Activated T-cell treated with anti-CD3 and anti-CD28 coated beads for 48 hours (primary cell): ENCODE measurements around the gene RNF220.

Experiments used
- DNase-seq: peaks from one replicate; pipeline ENCODE4 v3.0.0-alpha.2; 2020; ENCODE audit warnings: low read depth

Gene RNF220

DNA sequence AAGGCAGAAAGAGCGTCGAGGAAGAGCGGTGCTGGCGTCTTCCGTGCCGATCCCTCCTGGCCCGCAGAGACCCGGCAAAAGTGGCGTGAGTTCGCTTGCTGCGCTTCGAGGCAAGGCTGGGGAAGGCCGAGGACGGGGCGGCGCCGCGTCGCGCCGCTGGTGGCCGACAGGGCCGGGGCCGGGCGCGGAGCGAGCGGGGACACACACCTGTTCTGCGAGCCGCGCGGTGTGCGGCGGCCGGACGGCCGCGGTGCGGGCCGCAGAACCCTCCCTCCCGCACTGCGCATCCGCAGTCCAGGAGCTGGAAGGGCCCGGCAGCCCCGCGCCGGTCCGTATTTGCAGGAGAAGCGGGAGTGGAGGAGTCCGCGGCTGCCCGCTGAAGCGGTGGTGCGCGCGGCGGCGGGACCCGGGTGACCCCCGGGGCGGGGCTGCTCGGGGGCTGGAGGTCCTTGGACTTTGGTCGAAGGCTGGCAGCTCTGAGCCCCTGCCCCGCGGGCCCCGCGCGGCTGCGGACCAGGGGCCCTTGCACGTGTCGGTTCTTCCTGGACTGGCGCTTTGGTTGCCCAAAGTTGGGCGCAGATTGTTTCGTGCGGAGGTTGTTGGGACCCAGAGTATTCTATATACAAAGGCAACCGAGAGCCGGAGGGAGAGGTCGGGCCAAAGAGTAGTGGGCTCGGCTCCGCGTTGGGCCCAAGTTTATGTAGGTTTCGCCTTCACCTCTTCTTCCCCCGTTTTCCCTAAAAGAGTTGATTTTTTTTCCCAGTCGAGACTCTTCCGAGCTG, 2.6 kb downstream of the RNF220 start:
- DNase-seq, result no peak

GRCh38 chr1:44408212-44408582, 3.1 kb downstream of the RNF220 start:
- DNase-seq, result no peak

DNA sequence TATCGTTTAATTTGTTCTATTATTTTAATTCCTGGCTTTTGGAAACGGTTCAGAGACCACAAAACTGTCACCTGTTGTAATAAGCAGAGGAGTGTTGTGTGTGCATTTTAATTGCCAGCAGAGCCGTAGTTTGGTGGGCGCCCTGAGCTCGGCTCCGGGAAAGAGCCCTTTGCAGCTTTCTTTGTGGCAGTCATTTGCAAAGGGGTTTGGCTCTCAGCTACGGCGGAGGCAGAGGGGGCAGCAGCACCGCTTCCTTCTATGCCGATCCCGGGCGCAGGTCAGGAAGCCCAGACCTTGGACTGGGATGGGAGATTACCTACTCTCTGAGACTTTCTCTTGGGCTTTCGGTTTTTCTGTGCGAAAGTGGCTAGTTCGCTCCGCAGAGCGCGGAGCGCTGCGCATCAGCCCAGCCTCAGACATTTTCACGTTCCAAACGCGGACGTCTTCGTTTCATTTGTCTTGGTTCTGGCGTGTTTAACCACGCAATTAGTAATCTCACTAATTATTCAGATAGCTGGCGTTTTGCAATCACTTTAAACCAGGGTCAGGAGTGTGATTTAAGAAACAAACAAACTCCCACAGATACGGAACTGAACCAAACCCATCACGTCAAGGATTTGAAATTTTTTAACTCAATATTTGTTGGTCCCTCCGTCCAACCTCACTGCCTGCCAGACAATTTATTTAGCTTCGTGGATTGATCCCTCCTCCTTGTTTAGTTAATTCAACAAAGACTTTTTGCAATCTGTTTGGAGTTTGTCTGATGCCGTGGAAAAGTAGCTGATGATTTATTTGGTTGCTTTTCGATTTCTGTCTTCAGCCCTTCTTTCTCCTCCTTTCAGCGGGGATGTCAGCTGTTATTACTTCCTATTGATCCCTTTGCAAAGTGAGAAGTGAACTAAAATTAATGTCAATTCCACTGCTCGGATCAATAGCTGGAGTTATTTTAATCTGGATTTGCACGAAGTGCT, 3.9 kb downstream of the RNF220 start:
- no peak for DNase-seq

DNA sequence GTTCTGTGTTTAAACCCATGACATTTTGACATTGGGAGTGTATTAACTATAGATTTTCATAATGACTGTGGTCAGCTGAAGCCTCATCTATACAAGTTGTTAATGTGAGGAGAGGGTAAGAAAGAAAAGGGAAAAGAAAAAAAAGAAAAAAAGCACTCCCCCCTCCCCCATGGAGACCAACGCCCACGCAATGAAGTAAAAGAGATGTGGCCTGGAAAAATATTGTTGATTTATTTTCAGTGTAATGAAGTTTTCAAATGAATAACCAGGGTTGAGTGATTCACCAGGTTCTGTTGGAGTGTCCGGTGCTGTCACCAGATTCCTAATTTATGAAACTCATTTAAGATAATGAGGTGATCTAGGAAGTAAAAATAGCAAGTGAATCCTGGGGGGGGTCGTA, 4.7 kb downstream of the RNF220 start:
- DNase-seq, result no peak

GRCh38 chr1:44411861-44412260, 6.8 kb downstream of the RNF220 start:
- no peak for DNase-seq

DNA sequence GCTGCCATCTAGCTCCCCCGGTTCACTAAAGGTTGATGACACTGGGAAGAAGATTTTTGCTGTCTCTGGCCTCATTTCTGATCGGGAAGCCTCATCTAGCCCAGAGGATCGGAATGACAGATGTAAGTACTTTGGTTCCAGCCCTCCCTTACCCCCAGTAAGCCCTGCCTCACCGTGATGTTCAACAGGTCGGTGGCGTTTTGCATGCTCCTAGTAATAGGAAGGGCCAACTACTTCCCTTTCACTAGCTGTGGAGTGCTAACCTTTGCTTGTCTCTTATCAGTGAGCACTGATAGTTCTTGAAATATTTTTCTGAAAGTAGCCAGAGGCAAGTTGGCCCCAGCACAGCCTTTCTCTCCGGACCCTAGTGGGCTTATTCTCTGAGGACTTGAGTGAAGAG, 7.5 kb downstream of the RNF220 start:
- no peak for DNase-seq

DNA sequence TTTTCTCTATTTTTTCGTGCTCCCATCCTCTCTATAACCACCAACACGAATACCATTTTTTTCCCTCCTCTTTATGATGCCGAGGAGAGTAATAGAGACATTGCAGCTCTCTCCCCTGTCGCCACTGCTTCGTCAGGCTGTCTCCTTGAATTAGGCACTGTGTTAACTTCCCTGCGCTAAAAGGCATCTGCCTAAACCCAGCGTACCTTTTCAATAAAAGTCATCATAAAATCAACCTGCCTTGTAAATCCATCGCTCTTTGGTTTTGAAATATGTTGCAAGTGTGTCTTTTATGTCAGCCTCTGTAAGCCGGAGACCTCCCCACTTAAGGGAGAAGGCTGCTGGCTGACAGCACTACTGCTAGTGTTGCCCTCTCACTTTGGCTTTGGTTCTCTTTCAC, 8.7 kb downstream of the RNF220 start:
- no peak for DNase-seq

DNA sequence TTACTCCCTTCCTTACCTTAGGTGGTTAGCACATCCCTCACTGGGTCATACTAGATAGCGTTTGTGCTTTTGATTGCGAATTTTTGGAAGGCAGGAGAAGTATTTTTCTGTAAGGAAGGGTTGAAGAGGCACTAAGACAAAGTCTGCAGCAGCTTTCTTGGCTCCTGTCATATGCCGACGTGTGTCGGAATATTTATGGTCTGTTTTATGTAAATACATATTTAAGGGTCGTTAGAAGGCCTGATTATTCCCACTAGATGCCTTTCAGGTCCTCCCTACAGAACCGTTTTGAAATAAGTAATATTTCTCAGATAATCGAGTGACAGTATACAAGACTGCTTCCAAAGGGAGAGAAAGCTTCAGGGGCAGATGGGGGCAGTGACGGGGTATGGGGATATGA, 10.0 kb downstream of the RNF220 start:
- DNase-seq, result no peak

GRCh38 chr1:44416408-44416807, 11.4 kb downstream of the RNF220 start:
- no peak for DNase-seq

- DNase-seq, result no peak
Measured at GRCh38 chr1:44417351-44418021, 12.4 kb downstream of the RNF220 start.

- no peak for DNase-seq
Measured at GRCh38 chr1:44418022-44418673, 13.1 kb downstream of the RNF220 start.

GRCh38 chr1:44419901-44420300, 14.8 kb downstream of the RNF220 start:
- DNase-seq, result no peak

DNA sequence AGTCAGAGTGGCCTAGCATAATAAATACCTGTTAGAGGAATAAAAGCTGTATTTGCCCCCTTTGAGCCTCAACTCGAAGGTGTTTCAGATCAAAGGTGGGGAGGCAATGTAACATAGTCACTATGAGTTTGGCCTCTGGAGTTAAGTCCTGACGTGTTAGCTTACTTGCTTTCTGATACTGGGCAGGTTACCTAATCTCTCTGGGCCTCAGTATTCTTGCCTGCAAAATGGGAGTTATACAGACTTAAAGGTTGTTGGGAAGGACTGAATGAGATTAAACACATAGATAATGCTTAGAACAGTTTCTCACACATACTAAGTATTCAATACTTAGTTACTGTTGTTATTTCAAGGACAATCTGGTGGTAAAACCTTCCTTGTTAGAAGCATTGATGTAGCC, 15.5 kb downstream of the RNF220 start:
- no peak for DNase-seq

DNA sequence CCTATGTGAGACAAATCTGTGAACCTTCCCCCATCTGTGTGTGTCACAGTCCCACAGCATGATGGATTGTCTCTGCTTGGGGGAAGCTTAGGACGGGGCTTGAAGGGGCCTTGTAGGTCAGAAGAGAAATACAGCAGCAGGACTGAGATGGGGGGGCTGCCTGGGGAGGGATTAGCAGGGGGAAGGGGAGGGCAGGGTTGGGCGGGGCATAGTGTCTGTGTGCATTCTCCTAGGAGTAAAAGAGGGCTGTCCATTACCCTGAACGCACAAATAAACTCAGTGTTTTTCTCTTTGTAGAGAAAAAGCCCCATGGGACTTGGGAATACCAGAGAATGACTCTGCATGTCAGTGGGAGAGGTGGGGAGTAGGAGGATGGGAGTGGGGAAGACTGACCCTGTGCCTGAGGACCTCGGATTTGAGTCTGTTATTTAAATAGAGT, 16.4 kb downstream of the RNF220 start:
- DNase-seq, result no peak

DNA sequence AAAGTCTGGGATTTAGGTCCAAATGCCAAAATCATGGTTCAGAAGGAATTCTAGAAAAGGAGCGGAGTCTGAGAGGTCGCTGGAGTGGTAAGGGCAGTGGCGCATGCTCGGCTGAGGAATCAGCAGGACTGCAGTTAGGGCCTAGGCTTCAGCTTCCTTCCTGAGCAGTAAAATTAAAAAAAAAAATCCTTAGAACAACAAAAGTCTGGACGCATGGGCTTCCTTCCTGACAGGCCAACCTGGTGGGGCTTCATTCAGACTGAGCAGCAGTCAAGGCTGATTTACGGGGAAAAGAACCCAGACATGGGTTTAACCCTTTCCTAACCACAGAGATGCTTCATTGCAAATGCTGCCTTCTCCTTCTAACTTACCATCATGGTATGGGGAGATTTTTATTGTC, 17.1 kb downstream of the RNF220 start:
- no peak for DNase-seq

DNA sequence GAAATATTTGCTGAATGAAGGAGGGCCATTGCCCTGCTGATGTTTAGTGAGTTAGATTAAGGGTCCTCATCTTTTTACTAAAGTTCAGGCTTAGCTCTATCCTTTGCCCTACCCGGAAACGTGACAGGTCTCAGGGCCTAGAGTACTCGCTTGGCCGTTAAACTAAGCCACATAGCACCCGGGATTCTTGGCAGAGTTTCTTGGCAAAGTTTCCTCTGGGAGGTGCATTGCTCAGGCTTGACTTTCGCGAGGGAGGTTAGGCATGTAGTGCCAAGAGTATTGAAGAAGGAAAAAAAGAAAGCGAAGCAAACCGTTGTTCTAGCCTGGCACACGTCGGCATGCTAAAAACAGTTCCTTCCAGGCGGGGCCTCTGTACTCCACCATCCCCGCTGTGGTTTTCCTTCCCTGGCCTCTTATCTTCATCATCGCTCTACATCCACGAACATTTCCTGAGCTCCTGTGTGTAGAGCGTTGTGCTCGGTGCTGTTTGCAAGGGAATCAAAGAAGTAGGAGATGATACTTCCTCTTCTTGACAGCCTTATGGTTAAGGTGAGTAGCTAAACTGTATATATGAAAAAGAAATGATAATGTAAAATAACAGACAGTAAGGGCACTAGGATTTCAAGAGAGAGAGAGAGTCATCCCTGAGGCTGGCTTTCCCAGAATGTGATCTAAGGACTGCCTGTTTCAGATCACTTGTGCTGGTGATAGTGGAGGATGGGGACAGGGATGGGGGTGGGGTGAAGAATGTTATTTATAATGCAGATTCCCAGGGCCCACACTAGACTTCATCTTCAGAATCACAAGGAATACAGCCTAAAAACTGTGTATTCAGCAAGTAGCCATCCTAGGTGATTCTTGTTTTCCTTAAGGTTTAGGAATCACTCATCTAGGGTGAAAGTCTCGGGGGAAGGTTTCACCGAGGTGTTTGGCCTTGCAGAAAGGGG, 18.8 kb downstream of the RNF220 start:
- DNase-seq, result no peak

DNA sequence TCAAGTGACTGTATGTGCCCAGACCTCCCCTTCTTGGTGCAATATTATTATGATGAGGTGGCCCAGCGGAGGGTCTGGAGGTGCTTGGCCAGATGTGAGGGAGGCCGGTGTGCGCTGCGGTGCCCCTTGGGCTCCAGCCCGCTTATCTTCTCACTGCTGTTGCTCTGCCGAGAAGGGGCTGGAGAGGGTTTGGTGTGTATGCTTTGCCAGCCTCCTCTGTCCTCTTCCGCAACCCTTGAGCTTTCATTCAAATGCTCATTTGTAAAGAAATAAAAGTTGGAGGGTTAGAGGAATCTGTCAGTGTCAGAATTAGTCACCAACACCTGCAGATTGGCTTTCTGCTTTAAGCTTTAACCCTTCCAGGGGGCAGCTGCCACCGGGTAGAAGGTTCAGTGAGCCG, 19.7 kb downstream of the RNF220 start:
- DNase-seq, result no peak

GRCh38 chr1:44425341-44426082, 20.5 kb downstream of the RNF220 start:
- no peak for DNase-seq

DNA sequence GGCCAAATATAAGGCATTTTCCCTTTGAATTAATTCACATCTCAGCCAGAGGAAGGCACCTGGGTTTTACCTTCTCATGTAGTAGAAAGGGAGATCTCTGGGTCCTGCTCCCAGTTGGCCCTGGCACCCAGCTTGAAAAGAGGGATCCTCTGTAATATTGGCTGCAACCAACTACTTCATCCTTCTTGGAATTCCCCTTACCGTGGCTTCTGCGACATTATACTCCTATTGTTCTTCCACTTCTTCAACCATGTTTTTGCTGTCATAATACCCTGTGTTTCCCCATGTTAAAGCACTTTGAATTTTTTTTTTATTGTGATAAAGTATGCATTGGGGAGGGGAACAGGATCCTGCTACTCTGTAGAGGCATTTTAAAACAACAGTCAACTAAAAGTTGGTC, 26.8 kb downstream of the RNF220 start:
- no peak for DNase-seq

DNA sequence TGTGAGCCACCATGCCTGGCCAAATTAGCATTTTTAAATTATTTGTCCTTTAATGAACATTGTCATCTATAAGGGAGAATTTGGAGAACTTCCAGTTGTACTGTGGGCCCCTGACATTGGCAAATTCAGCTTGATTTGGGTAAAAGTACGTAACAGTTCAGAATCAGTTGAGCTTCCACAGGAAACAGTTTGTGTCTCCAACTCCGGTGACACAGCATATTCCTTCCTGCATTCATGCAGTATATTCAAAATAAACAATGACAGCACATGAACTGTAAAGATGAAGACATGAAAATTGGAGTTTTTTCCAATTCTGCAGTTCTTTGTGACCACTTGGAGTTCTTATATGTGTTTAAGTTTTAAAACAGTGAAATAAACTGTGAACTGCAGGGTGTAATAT, 28.2 kb downstream of the RNF220 start:
- no peak for DNase-seq
